Stimulated activated CD4-positive, alpha-beta T cell treated with anti-CD3 and anti-CD28 coated beads, Interleukin-4, amount 100 ng/mL, for 24 hours (primary cell): ENCODE results near the gene KDM4D.
"Not testable (repeated sequence)": the region's sequence is repeated elsewhere in the genome, so short reads cannot be mapped to it uniquely, and the experiment has no call there.

Source experiments
- DNase-seq: peaks from one replicate; pipeline ENCODE4 v3.0.0-alpha.2; 2020

The KDM4D gene

DNA sequence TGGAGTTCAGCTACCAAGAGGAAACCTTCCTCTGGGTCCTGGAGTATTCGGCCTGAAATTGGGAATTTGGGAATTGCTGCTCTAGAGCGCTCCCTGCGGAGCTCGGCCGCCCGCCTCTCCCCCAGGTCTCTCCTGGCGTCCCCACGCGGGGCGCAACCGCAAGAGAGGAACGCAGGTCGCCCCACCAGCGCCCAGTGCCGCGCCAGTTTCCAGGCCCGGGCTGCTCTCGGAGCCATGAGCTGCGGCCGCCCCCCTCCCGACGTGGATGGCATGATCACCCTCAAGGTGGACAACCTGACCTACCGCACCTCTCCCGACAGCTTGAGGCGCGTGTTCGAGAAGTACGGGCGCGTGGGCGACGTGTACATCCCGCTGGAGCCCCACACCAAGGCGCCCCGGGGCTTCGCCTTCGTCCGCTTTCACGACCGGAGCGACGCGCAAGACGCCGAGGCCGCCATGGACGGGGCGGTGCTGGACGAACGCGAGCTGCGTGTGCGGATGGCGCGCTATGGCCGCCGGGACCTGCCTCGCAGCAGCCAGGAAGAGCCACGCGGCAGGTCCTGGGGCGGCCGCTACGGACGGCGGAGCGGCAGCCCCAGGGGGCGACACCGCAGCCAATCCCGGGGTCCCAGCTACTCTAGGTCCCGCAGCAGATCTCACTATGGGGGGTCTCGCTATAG, 64.0 kb downstream of the KDM4D start:
- DNase-seq: not testable (repeated sequence)

DNA sequence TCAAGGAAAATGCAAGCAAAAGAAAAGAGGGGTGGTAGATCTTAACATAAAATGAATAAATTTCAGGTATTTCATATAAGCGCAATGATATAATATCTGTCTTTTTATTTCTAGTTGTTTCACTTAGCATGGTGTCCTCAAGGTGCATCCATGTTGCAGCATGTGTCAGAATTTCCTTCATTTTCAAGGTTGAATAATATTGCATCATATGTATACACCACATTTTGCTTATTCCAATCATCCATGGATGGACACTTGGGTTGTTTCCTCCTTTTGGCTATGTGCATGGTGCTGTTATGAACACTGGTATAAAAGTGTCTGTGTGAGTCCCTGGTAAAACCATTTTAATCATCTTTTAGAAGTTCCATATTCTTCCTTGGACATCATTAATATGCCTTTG, 68.7 kb downstream of the KDM4D start:
- DNase-seq: no peak

DNA sequence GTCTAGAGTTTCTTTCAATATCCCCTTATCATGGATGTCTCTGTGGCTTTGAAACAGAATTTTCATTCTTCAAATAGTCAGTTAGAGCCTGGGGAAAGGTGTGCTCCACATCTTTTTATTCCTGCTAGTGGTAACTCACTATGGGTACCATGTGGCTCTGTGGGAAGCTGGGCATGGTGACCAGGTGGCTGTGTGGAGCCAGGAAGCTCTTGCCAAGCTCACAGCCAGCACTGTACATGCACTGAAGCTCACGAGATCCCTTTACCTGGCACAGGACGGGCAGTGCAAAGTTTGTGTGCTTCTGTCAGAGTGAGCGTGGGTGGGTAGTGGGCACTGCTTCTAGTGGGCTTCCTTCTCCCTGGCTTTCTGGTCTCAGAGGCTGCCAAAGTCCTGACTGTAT, 69.4 kb downstream of the KDM4D start:
- no peak for DNase-seq

DNA sequence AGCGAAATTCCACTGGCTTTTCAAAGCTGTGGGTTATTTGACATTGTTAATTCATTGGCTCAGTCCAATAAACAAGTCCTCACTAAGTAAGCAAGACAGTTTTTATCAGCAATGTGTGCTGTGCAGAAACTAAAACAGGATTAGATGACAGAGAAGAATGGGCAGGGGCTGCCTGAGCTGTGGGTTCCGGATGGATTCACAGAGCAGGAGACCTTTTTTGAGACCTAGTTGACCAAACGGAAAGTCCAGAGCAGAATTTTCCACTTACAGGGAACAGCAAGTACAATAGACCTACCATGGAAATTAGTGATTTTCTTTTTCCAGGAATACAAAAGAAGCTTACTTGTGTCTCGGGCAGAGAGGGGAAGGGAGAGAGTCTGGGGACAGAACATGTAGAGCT, 70.5 kb downstream of the KDM4D start:
- no peak for DNase-seq

DNA sequence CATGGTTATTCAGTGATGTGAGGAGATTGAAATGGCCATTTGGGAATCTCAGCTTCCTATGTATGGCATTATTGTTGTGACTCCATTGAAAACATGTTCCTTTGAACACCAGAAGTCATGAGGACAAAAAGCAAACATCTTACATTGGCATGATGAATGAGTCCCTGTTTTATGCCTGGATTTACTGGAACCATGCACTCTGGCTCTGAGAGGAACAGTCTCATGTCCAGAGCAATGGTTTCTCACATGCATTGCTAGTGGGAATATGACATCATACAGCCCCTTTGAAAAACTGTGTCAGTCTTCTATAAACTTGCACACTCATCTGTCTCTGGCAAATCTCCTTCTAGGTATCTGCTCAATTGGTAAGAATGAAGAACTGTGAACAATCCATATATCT, 72.3 kb downstream of the KDM4D start:
- no peak for DNase-seq
